Psoas muscle (tissue), 8 donors: ENCODE results near the gene GLB1L3. TPM values are rescaled to one million over a fixed set of nuclear protein-coding genes. Genes with fewer than 3 reads are reported as not detected.

Source experiments
- ATAC-seq, 4 donors: fragments of 200-7000 bp; cut with Tn5 transposase; one replicate each; pipeline ENCODE4 v1.9.1; 2020; ENCODE audit warnings: moderate library complexity in 3 of 4, mild to moderate bottlenecking in 2 of 4
- DNase-seq, 2 donors: peaks; one replicate each; pipeline ENCODE4 v3.0.0-alpha.2; 2020
- H3K27ac ChIP-seq: fragments of 200-600 bp; one replicate; pipeline ENCODE4 v1.8.0; 2022
- H3K27me3 ChIP-seq, 3 donors: fragments of 200-600 bp in 1 of 3; one replicate each; pipeline versions ENCODE4 v1.6.1 to v1.8.0; 2013 to 2022; ENCODE audit warnings: low read length in 2 of 3, mild to moderate bottlenecking in 2 of 3, moderate library complexity in 1 of 3; ENCODE audit not compliant: insufficient read depth in 3 of 3
- H3K36me3 ChIP-seq, 2 donors: fragments of 200-600 bp in 1 of 2; one replicate each; pipeline versions ENCODE4 v1.6.1 to v1.8.0; 2013 to 2022; ENCODE audit warnings: low read depth in 1 of 2, mild to moderate bottlenecking in 1 of 2, moderate library complexity in 1 of 2; ENCODE audit not compliant: insufficient read depth in 1 of 2
- H3K4me1 ChIP-seq: fragments of 200-600 bp; one replicate; pipeline ENCODE4 v1.8.0; 2022
- H3K4me3 ChIP-seq: fragments of 200-600 bp; one replicate; pipeline ENCODE4 v1.8.0; 2022; ENCODE audit warnings: mild to moderate bottlenecking
- H3K9me3 ChIP-seq: fragments of 200-600 bp; one replicate; pipeline ENCODE4 v1.8.0; 2022
- CTCF ChIP-seq: fragments of 200-600 bp; IDR thresholded peaks from one replicate; pipeline ENCODE4 v1.8.0; 2022; ENCODE audit warnings: antibody characterized with exemption
- WGBS, 3 donors: extraction: QIAGEN DNeasy Blood & Tissue Kit; methylation state at CpG; one replicate each; pipeline versions ENCODE4 v1.1.6 to v1.1.7; 2013; 5-methylcytosine and 5-hydroxymethylcytosine counted together
- intact Hi-C, 2 donors: fragments of 100-400 bp; cut with DNase I; formaldehyde crosslinking; loops; one replicate each; pipeline versions ENCODE4 v1.11.0 to v1.14.2; 2022
- polyA plus RNA-seq, 3 donors: library from polyadenylated mRNA; stranded (reverse); fragments of 200-250 nt; gene quantifications; one replicate each; pipeline ENCODE4 v1.2.3, GENCODE V29; 2013
- total RNA-seq, 4 donors: library from RNA; stranded (reverse); fragmentation: NEBNext Ultra II Directional in 2 of 4; extraction: Animal tissue kit (Norgen Biotek cat#: 25700) in 2 of 4; gene quantifications; one replicate each; pipeline versions ENCODE4 v1.2.1 to v1.2.4, GENCODE V29; 2021 to 2023
- donor health status: healthy with polysubstance abuse.
- donor health status: DM: no; HTN: no; CAD: no; lungs with moderate emphysema.
- donor health status: Bipolar disorder and iron deficiency.
- donor health status: healthy.
- donor health status: DM: yes; HTN: yes; CAD: no.
- donor health status: DM: no; HTN: no; CAD: no.
- donor health status: DM: no; HTN: no; CAD: no.
- donor health status: DM: yes; HTN: yes; CAD: no.

Gene GLB1L3
- total and polyA plus RNA-seq, 7 donors, result not detected

GRCh38 chr11:134230339-134230738, 45.8 kb upstream of the GLB1L3 start:
- Histone ChIP-seq H3K27ac (no peak overlapping the region), H3K36me3 (peaks cover 0 to 23% of the 10 kb centered on the region in 2 donors), H3K27me3 (no peaks in the 10 kb centered on the region), H3K4me1 (peaks cover 20% of the 10 kb centered on the region), H3K9me3 (no peaks in the 10 kb centered on the region), H3K4me3 (no peak overlapping the region)
- WGBS, 3 donors, result 47 to 58% (median 49%) methylated on average over 4 of the region's 4 CpGs
- ATAC-seq, result no peak
- no peak for TF ChIP-seq CTCF
- no peak for DNase-seq
- intact Hi-C loops, result no loop called here

- Histone ChIP-seq H3K4me1 (peaks cover 3% of the 10 kb centered on the region), H3K27me3 (no peaks in the 10 kb centered on the region), H3K27ac (no peak overlapping the region), H3K4me3 (no peak overlapping the region), H3K9me3 (no peaks in the 10 kb centered on the region), H3K36me3 (peaks cover 0 to 40% of the 10 kb centered on the region in 2 donors)
- intact Hi-C loops, result no loop called here
- no peak for DNase-seq
- no peak for ATAC-seq
- no peak for TF ChIP-seq CTCF
- 73 to 76% (median 74%) methylated on average over 10 of the region's 10 CpGs for WGBS, 3 donors
Measured at GRCh38 chr11:134231958-134232659, 44.1 kb upstream of the GLB1L3 start.

GRCh38 chr11:134233729-134234179, 42.4 kb upstream of the GLB1L3 start:
- peaks cover 0 to 42% of the 10 kb centered on the region in 2 donors for H3K36me3 ChIP-seq
- no peak for TF ChIP-seq CTCF
- no peaks in the 10 kb centered on the region for H3K9me3 ChIP-seq
- intact Hi-C loops, result no loop called here
- H3K27ac ChIP-seq, result no peak overlapping the region
- H3K4me1 ChIP-seq, result peaks cover 3% of the 10 kb centered on the region
- H3K27me3 ChIP-seq, result no peaks in the 10 kb centered on the region
- ATAC-seq, result no peak
- WGBS, 3 donors, result 89 to 94% (median 90%) methylated on average over 4 of the region's 4 CpGs
- DNase-seq, result no peak
- H3K4me3 ChIP-seq, result no peak overlapping the region

- intact Hi-C loops, result no loop called here
- ATAC-seq (no peak), DNase-seq (no peak)
- Histone ChIP-seq H3K4me3 (no peak overlapping the region), H3K27ac (no peak overlapping the region), H3K27me3 (no peaks in the 10 kb centered on the region), H3K9me3 (no peaks in the 10 kb centered on the region), H3K36me3 (peaks cover 2 to 57% of the 10 kb centered on the region in 2 donors), H3K4me1 (peaks cover 3% of the 10 kb centered on the region)
- 54 to 61% (median 59%) methylated on average over 3 of the region's 3 CpGs for WGBS, 3 donors
- no peak for TF ChIP-seq CTCF
Measured at GRCh38 chr11:134235399-134235798, 40.8 kb upstream of the GLB1L3 start.
